ENCODE data around the gene ONECUT1. TPM values are rescaled to one million over a fixed set of nuclear protein-coding genes. Genes with fewer than 3 reads are reported as not detected.

The ONECUT1 gene
- total and polyA plus RNA-seq, 9 donors, result 0.28 TPM; not detected in 8

- Histone ChIP-seq H3K27me3 (no peaks in the 10 kb centered on the region), H3K4me1 (ENCODE audit: insufficient read depth) (no peaks in the 10 kb centered on the region), H3K36me3 (no peaks in the 10 kb centered on the region), H3K4me3 (no peak overlapping the region), H3K27ac (no peak overlapping the region), H3K9me3 (no peaks in the 10 kb centered on the region)
- no peak for DNase-seq
- WGBS, 3 donors, result 25 to 39% (median 28%) methylated on average over 1 of the region's 1 CpG
- intact Hi-C loops (cut with DNase I), result no loop called here
- TF ChIP-seq POLR2A (IDR thresholded peaks at IDR 0.05), result no peak
- TF ChIP-seq EP300 (IDR thresholded peaks at IDR 0.05), result no peak
- TF ChIP-seq, protein P1, sequence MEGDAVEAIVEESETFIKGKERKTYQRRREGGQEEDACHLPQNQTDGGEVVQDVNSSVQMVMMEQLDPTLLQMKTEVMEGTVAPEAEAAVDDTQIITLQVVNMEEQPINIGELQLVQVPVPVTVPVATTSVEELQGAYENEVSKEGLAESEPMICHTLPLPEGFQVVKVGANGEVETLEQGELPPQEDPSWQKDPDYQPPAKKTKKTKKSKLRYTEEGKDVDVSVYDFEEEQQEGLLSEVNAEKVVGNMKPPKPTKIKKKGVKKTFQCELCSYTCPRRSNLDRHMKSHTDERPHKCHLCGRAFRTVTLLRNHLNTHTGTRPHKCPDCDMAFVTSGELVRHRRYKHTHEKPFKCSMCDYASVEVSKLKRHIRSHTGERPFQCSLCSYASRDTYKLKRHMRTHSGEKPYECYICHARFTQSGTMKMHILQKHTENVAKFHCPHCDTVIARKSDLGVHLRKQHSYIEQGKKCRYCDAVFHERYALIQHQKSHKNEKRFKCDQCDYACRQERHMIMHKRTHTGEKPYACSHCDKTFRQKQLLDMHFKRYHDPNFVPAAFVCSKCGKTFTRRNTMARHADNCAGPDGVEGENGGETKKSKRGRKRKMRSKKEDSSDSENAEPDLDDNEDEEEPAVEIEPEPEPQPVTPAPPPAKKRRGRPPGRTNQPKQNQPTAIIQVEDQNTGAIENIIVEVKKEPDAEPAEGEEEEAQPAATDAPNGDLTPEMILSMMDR (IDR thresholded peaks at IDR 0.05), result no peak
These were observed 11.7 kb downstream of the ONECUT1 start for GRCh38 chr15:52778457-52778856.

DNA sequence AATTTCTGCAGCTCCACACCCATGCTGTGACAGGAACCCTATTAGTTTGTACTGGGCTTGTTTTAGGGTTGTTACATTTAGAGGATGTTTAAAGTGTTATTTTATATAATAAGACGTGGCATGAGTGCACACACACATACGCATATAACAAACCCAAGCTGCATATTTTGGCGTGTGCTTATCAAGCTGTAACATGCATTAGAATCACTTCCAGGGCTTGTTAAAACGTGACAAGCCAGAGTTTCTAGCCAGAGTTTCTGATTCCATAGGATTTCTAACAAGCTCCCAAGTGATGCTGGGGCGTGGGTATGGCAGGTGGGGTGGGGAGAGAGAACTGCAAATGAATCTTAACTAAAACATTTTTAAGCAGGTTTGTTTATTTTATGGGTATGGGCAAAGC lies 17.4 kb downstream of the ONECUT1 start:
- no peaks in the 10 kb centered on the region for H3K9me3 ChIP-seq
- H3K4me1 ChIP-seq (ENCODE audit: insufficient read depth), result no peaks in the 10 kb centered on the region
- no peaks in the 10 kb centered on the region for H3K27me3 ChIP-seq
- DNase-seq, result no peak
- TF ChIP-seq EP300 (IDR thresholded peaks at IDR 0.05), result no peak
- TF ChIP-seq POLR2A (IDR thresholded peaks at IDR 0.05), result no peak
- TF ChIP-seq, protein P1 (IDR thresholded peaks at IDR 0.05), result no peak
- no peak overlapping the region for H3K4me3 ChIP-seq
- intact Hi-C loops (cut with DNase I), result no loop called here
- WGBS, 3 donors, result 35 to 46% (median 37%) methylated on average over 5 of the region's 5 CpGs
- no peak overlapping the region for H3K27ac ChIP-seq
- no peaks in the 10 kb centered on the region for H3K36me3 ChIP-seq

- WGBS, 3 donors, result 49 to 60% (median 53%) methylated on average over 3 of the region's 3 CpGs
- H3K36me3 ChIP-seq, result no peaks in the 10 kb centered on the region
These were observed 24.4 kb downstream of the ONECUT1 start for GRCh38 chr15:52765785-52766184.

GRCh38 chr15:52764731-52765130 lies 25.4 kb downstream of the ONECUT1 start:
- Histone ChIP-seq H3K4me3 (no peak overlapping the region), H3K27me3 (no peaks in the 10 kb centered on the region), H3K36me3 (no peaks in the 10 kb centered on the region), H3K9me3 (no peaks in the 10 kb centered on the region), H3K4me1 (ENCODE audit: insufficient read depth) (no peaks in the 10 kb centered on the region), H3K27ac (no peak overlapping the region)
- no peak for TF ChIP-seq POLR2A (IDR thresholded peaks at IDR 0.05)
- TF ChIP-seq, protein P1 (IDR thresholded peaks at IDR 0.05), result no peak
- TF ChIP-seq EP300 (IDR thresholded peaks at IDR 0.05), result no peak
- intact Hi-C loops (cut with DNase I), result no loop called here
- no peak for DNase-seq
- WGBS, 3 donors, result 75 to 97% (median 79%) methylated on average over 5 of the region's 5 CpGs

More at GRCh38 chr15:52765785-52766184, 24.4 kb downstream of the ONECUT1 start:
- Histone ChIP-seq H3K4me1 (ENCODE audit: insufficient read depth) (no peaks in the 10 kb centered on the region), H3K9me3 (no peaks in the 10 kb centered on the region), H3K27me3 (no peaks in the 10 kb centered on the region), H3K27ac (no peak overlapping the region), H3K4me3 (no peak overlapping the region)
- intact Hi-C loops (cut with DNase I), result no loop called here
- no peak for DNase-seq
- TF ChIP-seq, protein P1 (IDR thresholded peaks at IDR 0.05), result no peak
- TF ChIP-seq EP300 (IDR thresholded peaks at IDR 0.05) (no peak), POLR2A (IDR thresholded peaks at IDR 0.05) (no peak)

Measured in ovary (tissue), 9 donors.